CD4-positive, alpha-beta memory T cell (primary cell): ENCODE results near the gene NT5DC3. TPM values are rescaled to one million over a fixed set of nuclear protein-coding genes. Genes with fewer than 3 reads are reported as not detected.
A peak's percentile ranks its signal among the peaks of the same experiment; 100 is the strongest.

Experiments used
- CTCF ChIA-PET: fragments of 350-600 bp; sonication (Branson Sonifier 250); formaldehyde crosslinking; loops from one replicate; lab custom pipeline; 2021; ENCODE audit warnings: inconsistent platforms; ENCODE audit not compliant: partially characterized antibody; lab: Charles Lee
- POLR2A ChIA-PET: fragments of 350-600 bp; sonication (Branson Sonifier 250); formaldehyde crosslinking; loops from one replicate; lab custom pipeline; 2021; ENCODE audit not compliant: partially characterized antibody; lab: Charles Lee
- DNase-seq, 5 donors: peaks; one replicate each; pipeline versions ENCODE4 v3.0.0 to v3.0.0-alpha.2; 2020 to 2022; ENCODE audit warnings: mixed read lengths in 1 of 5
- H3K27ac ChIP-seq: one replicate; pipeline ENCODE4 v1.7.0; 2013; ENCODE audit warnings: low read depth, low read length
- H3K27me3 ChIP-seq: 2 replicates; pipeline ENCODE4 v1.7.0; 2013; ENCODE audit warnings: mild to moderate bottlenecking, low read length, moderate library complexity; ENCODE audit not compliant: insufficient read depth
- H3K36me3 ChIP-seq: 2 replicates; pipeline ENCODE4 v1.7.0; 2013; ENCODE audit warnings: mild to moderate bottlenecking, low read length, moderate library complexity; ENCODE audit not compliant: insufficient read depth
- H3K4me1 ChIP-seq: 2 replicates; pipeline ENCODE4 v1.7.0; 2013; ENCODE audit warnings: mild to moderate bottlenecking, low read length, moderate library complexity; ENCODE audit not compliant: insufficient read depth
- H3K4me3 ChIP-seq, 2 donors: one replicate each; pipeline ENCODE4 v1.7.0; 2013; ENCODE audit warnings: low read length in 2 of 2, mild to moderate bottlenecking in 1 of 2
- H3K9me3 ChIP-seq, 2 donors: one replicate each; pipeline ENCODE4 v1.7.0; 2013; ENCODE audit warnings: low read length in 2 of 2, control low read depth in 1 of 2; ENCODE audit not compliant: control insufficient read depth in 1 of 2
- H3K27ac Mint-ChIP-seq, 7 donors: one replicate each; pipeline ENCODE4 v1.8.0; 2020 to 2021; ENCODE audit warnings: mixed read lengths in 7 of 7, mild to moderate bottlenecking in 6 of 7, inconsistent platforms in 3 of 7, moderate library complexity in 3 of 7
- H3K27me3 Mint-ChIP-seq, 2 donors: one replicate each; pipeline ENCODE4 v1.8.0; 2020 to 2021; ENCODE audit warnings: mixed read lengths in 2 of 2
- H3K36me3 Mint-ChIP-seq, 2 donors: one replicate each; pipeline ENCODE4 v1.8.0; 2020 to 2021; ENCODE audit warnings: mixed read lengths in 2 of 2, inconsistent platforms in 1 of 2, mild to moderate bottlenecking in 1 of 2
- H3K4me1 Mint-ChIP-seq, 4 donors: one replicate each; pipeline ENCODE4 v1.8.0; 2020 to 2021; ENCODE audit warnings: mixed read lengths in 4 of 4, mild to moderate bottlenecking in 1 of 4
- H3K4me3 Mint-ChIP-seq, 8 donors: one replicate each; pipeline ENCODE4 v1.8.0; 2020 to 2021; ENCODE audit warnings: mixed read lengths in 8 of 8, mild to moderate bottlenecking in 7 of 8, moderate library complexity in 6 of 8, inconsistent platforms in 3 of 8
- H3K9me3 Mint-ChIP-seq, 8 donors: one replicate each; pipeline ENCODE4 v1.8.0; 2020 to 2021; ENCODE audit warnings: mixed read lengths in 8 of 8, mild to moderate bottlenecking in 5 of 8, inconsistent platforms in 3 of 8, moderate library complexity in 1 of 8
- intact Hi-C: fragments of 100-400 bp; cut with micrococcal nuclease; formaldehyde crosslinking; loops from one replicate; pipeline ENCODE4 v1.15.1; 2023
- polyA plus RNA-seq, 2 donors: library from polyadenylated mRNA; unstranded; fragments of 300-500 nt; fragmentation: Illumina TruSeq; gene quantifications; one replicate each; pipeline ENCODE4 v1.2.3, GENCODE V29; 2021
- total RNA-seq, 2 experiments: library from RNA; stranded (reverse); gene quantifications; one replicate each; pipeline ENCODE4 v1.2.3, GENCODE V29; 2021

The NT5DC3 gene
- total and polyA plus RNA-seq, 4 experiments from 2014 or later, result 1.2 to 6.8 (median 3.7) TPM

- Mint-ChIP-seq H3K9me3 (peaks cover 0 to 2% (median 0%) of the 10 kb centered on the region in 8 donors), H3K4me1 (peaks cover 7 to 34% (median 18%) of the 10 kb centered on the region in 4 donors), H3K27ac (peak overlapping the region in 2 of 7 donors; percentile 30 to 68), H3K4me3 (no peak overlapping the region), H3K27me3 (no peaks in the 10 kb centered on the region), H3K36me3 (no peaks in the 10 kb centered on the region)
- Histone ChIP-seq H3K27ac (no peak overlapping the region), H3K36me3 (no peaks in the 10 kb centered on the region), H3K9me3 (no peaks in the 10 kb centered on the region), H3K4me1 (peaks cover 7% of the 10 kb centered on the region), H3K27me3 (no peaks in the 10 kb centered on the region), H3K4me3 (no peak overlapping the region)
- no peak for DNase-seq
- ChIA-PET CTCF (interaction anchor here (2.6 kb wide), 1 partner anchor 228 kb away, joined by 22 read pairs; no protein-coding TSS in a partner anchor), POLR2A (no interaction called here)
- intact Hi-C loops, result no loop called here
Observed at GRCh38 chr12:103881261-103881660, 40.2 kb upstream of the NT5DC3 start.

- no peaks in the 10 kb centered on the region for H3K9me3 ChIP-seq
- Mint-ChIP-seq H3K4me3 (peak overlapping the region in 1 of 8 donors; percentile 1), H3K27ac (peak overlapping the region in 5 of 7 donors; percentile 7 to 74 (median 43)), H3K9me3 (peaks cover 0 to 2% (median 0%) of the 10 kb centered on the region in 8 donors), H3K4me1 (peaks cover 7 to 34% (median 18%) of the 10 kb centered on the region in 4 donors), H3K27me3 (no peaks in the 10 kb centered on the region), H3K36me3 (no peaks in the 10 kb centered on the region)
- intact Hi-C loops, result no loop called here
- CTCF ChIA-PET, result interaction anchor here (1.4 to 2.6 kb wide), 3 partner anchors 8 to 228 kb away, joined by 3 to 22 read pairs (median 6); partner anchors contain the start of gene HCFC2
- POLR2A ChIA-PET, result interaction anchor here (1.2 to 2.2 kb wide), 3 partner anchors 22 to 85 kb away, joined by 3 to 9 read pairs (median 6); partner anchors contain the start of genes HSP90B1 and TDG
- no peak overlapping the region for H3K4me3 ChIP-seq
- H3K27ac ChIP-seq, result no peak overlapping the region
- no peaks in the 10 kb centered on the region for H3K36me3 ChIP-seq
- no peaks in the 10 kb centered on the region for H3K27me3 ChIP-seq
- peak in 1 of 5 donors; percentile 72 for DNase-seq
- peaks cover 7% of the 10 kb centered on the region for H3K4me1 ChIP-seq
Observed at GRCh38 chr12:103880299-103881142, 39.5 kb upstream of the NT5DC3 start.

- ChIA-PET CTCF (interaction anchor here (1.4 to 2.6 kb wide), 4 partner anchors 9 to 229 kb away, joined by 3 to 22 read pairs (median 5); partner anchors contain the start of gene HCFC2), POLR2A (interaction anchor here (1.2 to 2.2 kb wide), 3 partner anchors 23 to 86 kb away, joined by 3 to 9 read pairs (median 6); partner anchors contain the start of genes HSP90B1 and TDG)
- no peaks in the 10 kb centered on the region for H3K27me3 Mint-ChIP-seq
- no peak overlapping the region for H3K27ac ChIP-seq
- H3K36me3 Mint-ChIP-seq, result no peaks in the 10 kb centered on the region
- no peaks in the 10 kb centered on the region for H3K9me3 ChIP-seq
- peaks cover 7% of the 10 kb centered on the region for H3K4me1 ChIP-seq
- H3K27ac Mint-ChIP-seq, result peak overlapping the region in 1 of 7 donors; percentile 74
- no peaks in the 10 kb centered on the region for H3K36me3 ChIP-seq
- no peak for DNase-seq
- H3K4me3 Mint-ChIP-seq, result no peak overlapping the region
- intact Hi-C loops, result loop anchor here (10.0 kb wide), 1 partner anchor 475 kb away; no protein-coding TSS in a partner anchor
- H3K4me1 Mint-ChIP-seq, result peaks cover 7 to 34% (median 18%) of the 10 kb centered on the region in 4 donors
- H3K27me3 ChIP-seq, result no peaks in the 10 kb centered on the region
- no peak overlapping the region for H3K4me3 ChIP-seq
- peaks cover 0 to 2% (median 0%) of the 10 kb centered on the region in 8 donors for H3K9me3 Mint-ChIP-seq
Observed at GRCh38 chr12:103879878-103880277, 38.8 kb upstream of the NT5DC3 start.

- Histone ChIP-seq H3K4me1 (peaks cover 7% of the 10 kb centered on the region), H3K27me3 (no peaks in the 10 kb centered on the region), H3K9me3 (no peaks in the 10 kb centered on the region), H3K4me3 (no peak overlapping the region), H3K27ac (no peak overlapping the region), H3K36me3 (no peaks in the 10 kb centered on the region)
- H3K4me1 Mint-ChIP-seq, result peaks cover 3 to 27% (median 14%) of the 10 kb centered on the region in 4 donors
- DNase-seq, result no peak
- ChIA-PET CTCF (interaction anchor here (1.3 to 2.6 kb wide), 6 partner anchors 9 to 230 kb away, joined by 3 to 23 read pairs (median 4); partner anchors contain the start of gene HCFC2), POLR2A (interaction anchor here (1.2 to 2.2 kb wide), 2 partner anchors 24 to 87 kb away, joined by 3 to 6 read pairs; partner anchors contain the start of gene TDG)
- H3K27ac Mint-ChIP-seq, result peak overlapping the region in 5 of 7 donors; percentile 0 to 63 (median 48)
- H3K9me3 Mint-ChIP-seq, result peaks cover 0 to 2% (median 0%) of the 10 kb centered on the region in 8 donors
- no peak overlapping the region for H3K4me3 Mint-ChIP-seq
- H3K36me3 Mint-ChIP-seq, result no peaks in the 10 kb centered on the region
- H3K27me3 Mint-ChIP-seq, result no peaks in the 10 kb centered on the region
- intact Hi-C loops, result loop anchor here (10.0 kb wide), 1 partner anchor 476 kb away; no protein-coding TSS in a partner anchor
Observed at GRCh38 chr12:103879048-103879692, 38.1 kb upstream of the NT5DC3 start.

GRCh38 chr12:103877934-103878510 lies 37.0 kb upstream of the NT5DC3 start:
- H3K9me3 Mint-ChIP-seq, result peaks cover 0 to 2% (median 0%) of the 10 kb centered on the region in 8 donors
- H3K27me3 ChIP-seq, result no peaks in the 10 kb centered on the region
- H3K4me3 ChIP-seq, result no peak overlapping the region
- peak overlapping the region in 3 of 7 donors; percentile 23 to 77 (median 76) for H3K27ac Mint-ChIP-seq
- H3K9me3 ChIP-seq, result no peaks in the 10 kb centered on the region
- no peaks in the 10 kb centered on the region for H3K27me3 Mint-ChIP-seq
- ChIA-PET CTCF (interaction anchor here (0.8 to 2.4 kb wide), 11 partner anchors 10 to 231 kb away, joined by 3 to 23 read pairs (median 4); partner anchors contain the start of gene HCFC2), POLR2A (interaction anchor here (0.6 to 1.2 kb wide), 3 partner anchors 52 to 88 kb away, joined by 3 read pairs; partner anchors contain the start of genes HSP90B1 and TDG)
- H3K36me3 ChIP-seq, result no peaks in the 10 kb centered on the region
- intact Hi-C loops, result loop anchor here (1.0 to 10.0 kb wide), 3 partner anchors 52 to 477 kb away; partner anchors contain the start of gene HSP90B1
- H3K4me3 Mint-ChIP-seq, result peak overlapping the region in 3 of 8 donors; percentile 8 to 62 (median 20)
- peak; percentile 51 to 61 (median 60) for DNase-seq
- no peak overlapping the region for H3K27ac ChIP-seq
- H3K4me1 ChIP-seq, result peaks cover 7% of the 10 kb centered on the region
- H3K36me3 Mint-ChIP-seq, result no peaks in the 10 kb centered on the region
- peaks cover 3 to 27% (median 14%) of the 10 kb centered on the region in 4 donors for H3K4me1 Mint-ChIP-seq

GRCh38 chr12:103877288-103877687 lies 36.3 kb upstream of the NT5DC3 start:
- intact Hi-C loops, result loop anchor here (10.0 kb wide), 1 partner anchor 478 kb away; no protein-coding TSS in a partner anchor
- Histone ChIP-seq H3K4me1 (peaks cover 7% of the 10 kb centered on the region), H3K36me3 (no peaks in the 10 kb centered on the region), H3K9me3 (no peaks in the 10 kb centered on the region), H3K27ac (no peak overlapping the region), H3K27me3 (no peaks in the 10 kb centered on the region), H3K4me3 (no peak overlapping the region)
- DNase-seq, result no peak
- H3K27ac Mint-ChIP-seq, result no peak overlapping the region
- H3K27me3 Mint-ChIP-seq, result no peaks in the 10 kb centered on the region
- POLR2A ChIA-PET, result interaction anchor here (0.9 to 1.2 kb wide), 2 partner anchors 53 to 88 kb away, joined by 3 read pairs; partner anchors contain the start of genes HSP90B1 and TDG
- peaks cover 3 to 27% (median 14%) of the 10 kb centered on the region in 4 donors for H3K4me1 Mint-ChIP-seq
- peaks cover 0 to 2% (median 0%) of the 10 kb centered on the region in 8 donors for H3K9me3 Mint-ChIP-seq
- no peak overlapping the region for H3K4me3 Mint-ChIP-seq
- no peaks in the 10 kb centered on the region for H3K36me3 Mint-ChIP-seq
- CTCF ChIA-PET, result interaction anchor here (1.4 to 2.4 kb wide), 6 partner anchors 12 to 232 kb away, joined by 4 to 23 read pairs (median 5); no protein-coding TSS in a partner anchor
